ENCODE measurements around the gene PDE4B.
"Not testable (repeated sequence)": the region's sequence is repeated elsewhere in the genome, so short reads cannot be mapped to it uniquely, and the experiment has no call there.

Gene PDE4B

DNA sequence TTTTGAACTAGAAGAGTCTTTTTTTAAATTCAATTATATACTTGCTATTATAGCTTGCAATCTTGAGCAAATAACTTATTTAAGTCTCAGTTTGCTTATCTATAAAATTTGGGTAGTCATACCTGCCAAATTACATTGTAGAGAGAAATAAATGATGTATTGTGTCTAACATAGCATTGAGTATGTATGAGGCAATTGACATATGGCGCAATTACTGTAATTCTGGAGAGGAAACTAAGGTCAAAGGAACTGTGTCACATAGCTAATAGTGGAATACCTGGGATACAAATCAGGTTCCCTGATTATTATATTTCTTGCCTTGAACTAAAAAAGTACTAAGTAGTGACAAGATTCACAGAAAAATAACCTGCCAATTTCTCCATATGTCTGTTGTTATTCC is 302.5 kb downstream of the PDE4B start:
- H3K4me1 Mint-ChIP-seq, result no peaks in the 10 kb centered on the region
- no peak for ATAC-seq
- no peaks in the 10 kb centered on the region for H3K36me3 Mint-ChIP-seq
- no peak for DNase-seq (ENCODE audit: low spot score in 2 of 2)
- no peaks in the 10 kb centered on the region for H3K9me3 Mint-ChIP-seq
- H3K27ac Mint-ChIP-seq, result no peak overlapping the region
- H3K4me3 Mint-ChIP-seq, result no peak overlapping the region

DNA sequence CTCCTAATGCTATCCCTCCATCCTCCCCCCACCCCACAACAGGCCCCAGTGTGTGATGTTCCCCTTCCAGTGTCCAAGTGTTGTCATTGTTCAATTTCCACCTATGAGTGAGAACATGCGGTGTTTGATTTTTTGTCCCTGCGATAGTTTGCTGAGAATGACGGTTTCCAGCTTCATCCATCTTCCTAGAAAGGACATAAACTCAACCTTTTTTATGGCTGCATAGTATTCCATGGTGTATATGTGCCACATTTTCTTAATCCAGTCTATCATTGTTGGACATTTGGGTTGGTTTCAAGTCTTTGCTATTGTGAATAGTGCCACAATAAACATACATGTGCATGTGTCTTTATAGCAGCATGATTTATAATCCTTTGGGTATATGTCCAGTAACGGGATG is 308.3 kb downstream of the PDE4B start:
- not testable (repeated sequence) for DNase-seq (ENCODE audit: low spot score in 2 of 2); H3K27ac Mint-ChIP-seq; ATAC-seq; H3K4me1 Mint-ChIP-seq; H3K36me3 Mint-ChIP-seq; H3K9me3 Mint-ChIP-seq; H3K4me3 Mint-ChIP-seq

DNA sequence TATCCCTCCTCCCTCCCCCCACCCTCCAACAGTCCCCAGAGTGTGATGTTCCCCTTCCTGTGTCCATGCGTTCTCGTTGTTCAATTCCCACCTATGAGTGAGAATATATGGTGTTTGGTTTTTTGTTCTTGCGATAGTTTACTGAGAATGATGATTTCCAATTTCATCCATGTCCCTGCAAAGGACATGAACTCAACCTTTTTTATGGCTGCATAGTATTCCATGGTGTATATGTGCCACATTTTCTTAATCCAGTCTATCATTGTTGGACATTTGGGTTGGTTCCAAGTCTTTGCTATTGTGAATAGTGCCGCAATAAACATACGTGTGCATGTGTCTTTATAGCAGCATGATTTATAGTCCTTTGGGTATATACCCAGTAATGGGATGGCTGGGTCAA is 311.4 kb downstream of the PDE4B start:
- H3K27ac Mint-ChIP-seq; H3K4me3 Mint-ChIP-seq; DNase-seq (ENCODE audit: low spot score in 2 of 2); H3K36me3 Mint-ChIP-seq; H3K4me1 Mint-ChIP-seq; H3K9me3 Mint-ChIP-seq; ATAC-seq: not testable (repeated sequence)

DNA sequence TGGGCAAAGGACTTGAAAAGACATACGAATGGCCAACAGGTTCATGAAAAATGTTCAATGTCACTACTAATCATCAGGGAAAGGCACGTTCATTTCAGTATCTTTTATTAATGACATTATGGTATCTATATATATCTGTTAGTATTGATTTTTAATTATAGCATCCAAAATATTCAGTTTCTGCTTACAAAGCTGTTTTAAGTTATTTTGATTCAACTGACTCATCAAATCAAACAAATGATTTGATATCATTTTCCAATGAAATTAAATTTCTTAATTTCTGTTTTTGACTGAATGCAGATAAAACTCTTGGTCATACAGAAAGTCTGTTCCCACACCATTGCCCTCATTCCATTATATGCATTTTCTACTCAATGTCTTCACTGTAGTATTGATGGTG is 315.9 kb downstream of the PDE4B start:
- no peak overlapping the region for H3K4me3 Mint-ChIP-seq
- no peaks in the 10 kb centered on the region for H3K36me3 Mint-ChIP-seq
- no peaks in the 10 kb centered on the region for H3K4me1 Mint-ChIP-seq
- no peak overlapping the region for H3K27ac Mint-ChIP-seq
- H3K9me3 Mint-ChIP-seq, result no peaks in the 10 kb centered on the region
- ATAC-seq (no peak), DNase-seq (ENCODE audit: low spot score in 2 of 2) (no peak)

DNA sequence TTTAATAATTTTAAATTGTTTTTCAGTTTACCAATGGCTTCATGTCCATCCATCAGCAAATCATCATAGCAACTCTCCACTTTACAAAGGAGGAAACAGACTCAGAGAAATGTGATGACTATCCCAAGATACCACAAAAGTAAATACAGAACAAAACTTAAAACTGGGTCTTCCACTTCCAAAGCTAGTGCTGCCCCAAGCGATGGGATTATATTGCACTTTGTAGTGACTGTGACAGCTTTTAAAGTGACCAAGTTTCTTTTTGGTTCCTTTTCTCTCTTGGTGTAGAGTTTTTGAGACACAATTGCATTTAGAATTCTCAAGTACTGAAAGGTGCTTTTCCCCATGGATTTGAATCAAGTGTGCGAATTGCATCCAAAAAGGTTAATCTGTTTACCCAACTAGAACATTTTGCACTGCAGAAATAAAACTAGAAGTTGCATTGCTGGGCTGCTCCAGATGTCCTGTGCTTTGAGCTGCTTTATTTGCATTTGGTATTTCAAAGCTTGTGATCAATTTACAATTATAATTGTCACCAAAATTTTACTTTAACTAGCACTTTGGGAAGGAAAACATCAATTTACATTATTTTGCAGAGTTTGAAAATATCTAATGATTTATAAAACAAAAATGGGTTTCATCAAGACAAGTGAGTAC is 320.2 kb downstream of the PDE4B start:
- Mint-ChIP-seq H3K4me3 (no peak overlapping the region), H3K4me1 (no peaks in the 10 kb centered on the region), H3K36me3 (no peaks in the 10 kb centered on the region), H3K9me3 (no peaks in the 10 kb centered on the region), H3K27ac (no peak overlapping the region)
- DNase-seq (ENCODE audit: low spot score in 2 of 2) (no peak), ATAC-seq (no peak)

DNA sequence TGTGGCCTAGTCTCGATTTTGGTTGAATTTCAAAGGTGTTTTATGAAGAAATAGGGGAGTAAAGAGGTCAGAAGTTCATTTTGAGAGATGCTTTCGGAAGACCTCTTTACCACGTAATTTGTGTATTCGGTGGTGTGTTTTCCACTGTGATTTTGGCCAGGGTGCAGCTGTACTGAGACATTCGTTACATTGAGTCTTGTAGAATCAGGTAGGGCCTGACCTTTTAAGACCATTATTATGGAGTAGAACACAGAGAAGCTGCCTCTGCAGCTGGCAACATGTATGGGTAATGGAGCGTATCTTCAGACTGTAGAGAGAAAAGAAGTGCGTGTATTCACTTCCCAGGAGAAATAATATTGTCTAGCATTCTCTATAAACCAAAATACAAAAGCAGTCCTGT is 326.5 kb downstream of the PDE4B start:
- ATAC-seq, result no peak
- H3K27ac Mint-ChIP-seq, result no peak overlapping the region
- H3K4me3 Mint-ChIP-seq, result no peak overlapping the region
- H3K9me3 Mint-ChIP-seq, result no peaks in the 10 kb centered on the region
- no peak for DNase-seq (ENCODE audit: low spot score in 2 of 2)
- no peaks in the 10 kb centered on the region for H3K4me1 Mint-ChIP-seq
- no peaks in the 10 kb centered on the region for H3K36me3 Mint-ChIP-seq

DNA sequence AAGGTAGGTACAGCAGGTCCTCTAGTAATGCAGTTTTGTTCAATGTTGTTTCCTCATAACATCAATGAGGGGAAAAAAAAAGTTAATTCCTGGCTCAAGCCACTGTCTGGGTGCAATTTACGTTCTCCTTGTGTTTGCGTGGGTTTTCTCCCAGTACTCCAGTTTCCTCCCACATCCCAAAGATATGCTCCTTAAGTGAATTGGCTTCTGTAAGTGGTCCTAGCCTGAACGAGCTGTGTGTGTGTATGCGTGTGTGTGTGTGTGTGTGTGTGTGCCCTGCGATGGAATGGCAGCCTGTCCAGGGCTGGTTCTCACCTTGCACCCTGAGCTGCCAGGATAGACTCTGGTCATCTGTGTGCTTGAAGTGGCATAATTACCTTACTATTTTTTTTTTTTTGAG is 332.0 kb downstream of the PDE4B start:
- ATAC-seq, result no peak

DNA sequence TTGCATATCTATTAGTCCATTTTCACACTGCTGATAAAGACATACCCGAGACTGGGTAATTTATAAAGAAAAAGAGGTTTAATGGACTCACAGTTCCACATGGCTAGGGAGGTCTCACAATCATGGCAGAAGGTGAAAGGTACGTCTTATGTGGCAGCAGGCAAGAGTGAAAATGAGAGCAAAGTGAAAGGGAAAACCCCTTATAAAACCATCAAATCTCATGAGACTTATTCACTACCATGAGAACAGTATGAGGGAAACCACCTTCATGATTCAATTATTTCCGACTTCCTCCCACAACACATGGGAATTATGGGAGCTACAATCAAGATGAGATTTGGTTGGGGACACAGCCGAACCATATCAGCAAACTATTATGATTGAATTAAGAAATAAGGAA is 335.9 kb downstream of the PDE4B start:
- DNase-seq (ENCODE audit: low spot score in 2 of 2); H3K9me3 Mint-ChIP-seq; H3K4me1 Mint-ChIP-seq; H3K27ac Mint-ChIP-seq; H3K4me3 Mint-ChIP-seq; H3K36me3 Mint-ChIP-seq: not testable (repeated sequence)
- peak; percentile 61 for ATAC-seq

More for the DNA sequence above, 332.0 kb downstream of the PDE4B start:
- no peaks in the 10 kb centered on the region for H3K9me3 Mint-ChIP-seq
- H3K4me1 Mint-ChIP-seq, result no peaks in the 10 kb centered on the region
- no peak overlapping the region for H3K27ac Mint-ChIP-seq
- no peak for DNase-seq (ENCODE audit: low spot score in 2 of 2)
- H3K4me3 Mint-ChIP-seq, result no peak overlapping the region
- no peaks in the 10 kb centered on the region for H3K36me3 Mint-ChIP-seq

DNA sequence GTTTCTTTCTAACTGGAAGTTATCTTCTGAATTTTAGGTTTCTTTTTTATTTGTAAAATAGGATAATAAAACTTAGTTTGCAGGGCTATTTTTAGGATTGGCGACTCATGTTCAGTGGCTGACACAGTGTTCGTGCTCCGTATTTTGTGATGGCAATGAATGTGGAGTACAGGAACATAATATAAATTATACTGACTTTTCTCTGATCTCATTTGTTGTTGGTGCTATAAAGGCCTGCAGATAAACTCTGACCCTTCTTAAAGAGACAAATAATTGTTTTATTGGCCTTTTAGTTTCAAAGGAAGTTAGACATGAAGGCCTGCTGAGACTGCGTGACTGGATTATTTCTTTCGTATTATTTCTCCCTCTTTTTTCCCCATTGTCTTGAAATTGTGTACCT is 339.6 kb downstream of the PDE4B start:
- Mint-ChIP-seq H3K36me3 (no peaks in the 10 kb centered on the region), H3K9me3 (no peaks in the 10 kb centered on the region), H3K4me1 (peaks cover 8% of the 10 kb centered on the region), H3K4me3 (no peak overlapping the region), H3K27ac (no peak overlapping the region)
- DNase-seq (ENCODE audit: low spot score in 2 of 2) (no peak), ATAC-seq (no peak)

DNA sequence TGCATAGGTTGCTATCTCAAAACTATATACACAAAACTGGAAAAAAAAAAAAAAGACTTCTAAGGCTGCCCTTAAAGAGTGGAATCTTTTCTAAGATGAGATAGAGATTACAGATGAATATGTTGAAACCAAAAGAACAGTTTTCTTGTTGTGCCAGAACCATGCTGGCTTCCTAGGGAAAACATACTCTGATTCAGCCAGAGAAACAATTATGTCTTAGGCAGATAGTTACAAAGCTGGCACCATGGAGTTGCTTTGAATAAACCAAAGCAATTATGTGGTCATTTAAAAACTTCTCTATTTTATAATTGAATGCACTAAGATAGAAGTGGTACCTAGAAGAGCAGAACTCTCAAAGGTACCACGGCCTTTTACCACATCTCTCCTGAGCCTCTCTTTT is 341.3 kb downstream of the PDE4B start:
- H3K36me3 Mint-ChIP-seq, result no peaks in the 10 kb centered on the region
- no peak for DNase-seq (ENCODE audit: low spot score in 2 of 2)
- ATAC-seq, result no peak
- H3K4me1 Mint-ChIP-seq, result peaks cover 8% of the 10 kb centered on the region
- no peak overlapping the region for H3K4me3 Mint-ChIP-seq
- H3K9me3 Mint-ChIP-seq, result no peaks in the 10 kb centered on the region
- H3K27ac Mint-ChIP-seq, result no peak overlapping the region

DNA sequence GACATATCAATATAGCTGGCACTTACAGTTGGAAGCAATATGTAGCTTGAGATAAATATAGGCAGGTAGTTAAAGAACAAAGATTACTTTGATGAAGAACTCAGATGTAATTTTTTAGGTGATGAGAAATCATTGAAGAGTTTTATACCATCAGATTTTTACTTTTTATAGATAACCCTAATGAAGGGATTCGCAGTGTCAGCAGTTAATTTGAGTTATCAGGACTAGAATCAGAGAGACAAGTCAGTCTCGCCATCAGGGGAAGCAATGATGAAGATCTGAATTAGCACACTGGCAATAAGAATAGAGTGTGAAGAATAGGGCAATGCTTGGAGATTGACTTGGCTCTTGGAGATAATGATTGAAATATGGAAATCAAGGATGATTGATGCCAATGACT is 342.5 kb downstream of the PDE4B start:
- H3K36me3 Mint-ChIP-seq, result no peaks in the 10 kb centered on the region
- H3K4me3 Mint-ChIP-seq, result no peak overlapping the region
- peaks cover 8% of the 10 kb centered on the region for H3K4me1 Mint-ChIP-seq
- DNase-seq (ENCODE audit: low spot score in 2 of 2) (no peak), ATAC-seq (no peak)
- no peak overlapping the region for H3K27ac Mint-ChIP-seq
- H3K9me3 Mint-ChIP-seq, result no peaks in the 10 kb centered on the region

DNA sequence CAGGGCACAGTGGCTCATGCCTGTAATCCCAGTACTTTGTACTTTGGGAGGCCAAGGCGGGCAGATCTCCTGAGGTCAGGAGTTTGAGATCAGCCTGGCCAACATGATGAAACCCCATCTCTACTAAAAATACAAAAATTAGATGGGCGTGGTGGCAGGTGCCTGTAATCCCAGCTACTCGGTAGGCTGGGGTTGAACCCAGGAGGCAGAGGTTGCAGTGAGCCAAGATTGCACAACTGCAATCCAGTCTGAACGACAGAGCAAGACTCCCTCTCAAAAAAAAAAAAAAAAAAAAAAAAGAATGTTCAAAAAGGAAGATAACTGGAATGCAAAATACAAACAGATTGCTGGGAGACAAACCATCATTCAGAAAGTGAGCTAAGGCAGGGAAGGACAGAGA is 343.7 kb downstream of the PDE4B start:
- not testable (repeated sequence) for ATAC-seq; H3K4me1 Mint-ChIP-seq; H3K4me3 Mint-ChIP-seq; H3K9me3 Mint-ChIP-seq; H3K27ac Mint-ChIP-seq; DNase-seq (ENCODE audit: low spot score in 2 of 2); H3K36me3 Mint-ChIP-seq

DNA sequence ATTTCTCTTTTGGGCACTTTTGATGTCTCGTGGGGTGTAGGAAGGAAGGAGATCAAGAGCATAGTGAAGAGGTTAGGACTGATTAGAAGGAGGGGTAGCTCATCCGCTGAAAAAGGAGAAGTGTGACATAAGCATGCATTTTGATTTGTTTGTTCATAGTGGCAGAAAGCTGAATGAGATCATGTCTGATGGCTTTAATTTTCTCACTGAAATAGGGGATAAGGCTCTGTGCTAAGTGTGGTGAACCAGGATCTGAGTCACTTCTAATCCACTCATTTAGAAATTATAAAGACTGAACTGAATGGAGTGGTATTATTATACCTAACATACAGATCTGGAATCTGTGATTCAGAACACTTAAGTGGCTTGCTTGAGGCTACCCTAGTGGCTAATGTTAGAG is 344.5 kb downstream of the PDE4B start:
- Mint-ChIP-seq H3K4me1 (peaks cover 8% of the 10 kb centered on the region), H3K9me3 (no peaks in the 10 kb centered on the region), H3K27ac (no peak overlapping the region), H3K36me3 (no peaks in the 10 kb centered on the region), H3K4me3 (no peak overlapping the region)
- no peak for DNase-seq (ENCODE audit: low spot score in 2 of 2)
- ATAC-seq, result peak; percentile 98

DNA sequence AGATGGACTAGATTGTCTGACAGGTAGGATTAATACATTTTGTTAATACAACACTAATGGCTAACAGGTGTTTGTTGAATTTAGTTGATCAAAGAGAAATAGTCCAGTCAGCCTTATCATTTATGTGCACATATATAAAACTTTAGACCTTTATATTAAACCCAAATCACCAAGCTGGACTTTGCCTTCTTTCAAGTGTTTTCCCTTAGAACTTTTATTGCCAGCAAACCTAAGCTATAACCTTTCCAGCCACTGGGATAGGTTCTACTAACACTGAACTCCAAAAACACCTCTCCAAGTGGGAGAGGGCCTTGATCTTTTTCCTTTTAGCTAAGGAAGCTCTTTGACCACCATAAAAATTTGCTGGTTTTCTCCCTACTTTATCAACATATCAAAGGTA is 345.9 kb downstream of the PDE4B start:
- peaks cover 8% of the 10 kb centered on the region for H3K4me1 Mint-ChIP-seq
- no peaks in the 10 kb centered on the region for H3K9me3 Mint-ChIP-seq
- H3K27ac Mint-ChIP-seq, result no peak overlapping the region
- no peaks in the 10 kb centered on the region for H3K36me3 Mint-ChIP-seq
- H3K4me3 Mint-ChIP-seq, result no peak overlapping the region
- DNase-seq (ENCODE audit: low spot score in 2 of 2) (no peak), ATAC-seq (no peak)

DNA sequence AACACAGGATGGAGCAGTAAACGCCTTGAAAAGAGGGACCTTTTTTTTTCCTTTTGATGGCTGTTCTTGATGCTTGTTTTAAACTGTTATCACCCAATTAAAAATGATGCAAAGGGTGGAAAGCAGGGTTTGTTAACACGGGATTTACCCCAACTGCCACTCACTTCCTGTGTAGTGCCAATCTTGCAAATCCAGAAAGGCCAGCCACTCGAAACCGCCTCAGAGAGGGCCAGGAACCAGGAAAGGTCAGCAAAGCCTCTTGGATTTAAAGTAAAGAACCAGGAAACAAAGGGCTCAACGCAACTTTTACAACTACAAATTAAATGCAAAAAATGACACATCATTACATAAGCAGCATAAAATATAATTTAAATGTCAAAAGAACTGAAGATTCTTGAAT is 347.4 kb downstream of the PDE4B start:
- peaks cover 8% of the 10 kb centered on the region for H3K4me1 Mint-ChIP-seq
- no peaks in the 10 kb centered on the region for H3K36me3 Mint-ChIP-seq
- H3K27ac Mint-ChIP-seq, result no peak overlapping the region
- DNase-seq (ENCODE audit: low spot score in 2 of 2) (no peak), ATAC-seq (no peak)
- H3K9me3 Mint-ChIP-seq, result no peaks in the 10 kb centered on the region
- H3K4me3 Mint-ChIP-seq, result no peak overlapping the region

DNA sequence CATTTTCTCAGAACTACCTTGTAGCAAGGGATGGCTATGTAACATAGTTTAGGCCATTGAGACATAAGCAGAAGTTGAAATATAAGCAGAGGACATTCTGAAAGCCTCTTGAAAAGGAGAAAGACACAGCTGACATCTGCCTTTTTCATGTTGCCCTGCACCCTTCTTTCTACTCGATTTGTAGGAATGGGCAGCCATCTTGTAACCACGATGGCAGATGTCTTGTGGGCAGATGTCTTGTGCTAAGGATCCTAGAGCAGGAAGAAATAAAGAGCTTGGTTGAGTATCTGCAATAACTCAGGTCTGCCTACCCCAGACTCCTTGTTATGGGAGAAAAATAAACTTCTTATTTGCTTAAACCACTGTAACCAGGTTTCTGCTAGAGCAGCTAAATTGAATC is 351.0 kb downstream of the PDE4B start:
- no peaks in the 10 kb centered on the region for H3K36me3 Mint-ChIP-seq
- ATAC-seq, result no peak
- H3K9me3 Mint-ChIP-seq, result no peaks in the 10 kb centered on the region
- H3K4me1 Mint-ChIP-seq, result no peaks in the 10 kb centered on the region
- H3K27ac Mint-ChIP-seq, result no peak overlapping the region
- DNase-seq (ENCODE audit: low spot score in 2 of 2), result no peak
- no peak overlapping the region for H3K4me3 Mint-ChIP-seq

DNA sequence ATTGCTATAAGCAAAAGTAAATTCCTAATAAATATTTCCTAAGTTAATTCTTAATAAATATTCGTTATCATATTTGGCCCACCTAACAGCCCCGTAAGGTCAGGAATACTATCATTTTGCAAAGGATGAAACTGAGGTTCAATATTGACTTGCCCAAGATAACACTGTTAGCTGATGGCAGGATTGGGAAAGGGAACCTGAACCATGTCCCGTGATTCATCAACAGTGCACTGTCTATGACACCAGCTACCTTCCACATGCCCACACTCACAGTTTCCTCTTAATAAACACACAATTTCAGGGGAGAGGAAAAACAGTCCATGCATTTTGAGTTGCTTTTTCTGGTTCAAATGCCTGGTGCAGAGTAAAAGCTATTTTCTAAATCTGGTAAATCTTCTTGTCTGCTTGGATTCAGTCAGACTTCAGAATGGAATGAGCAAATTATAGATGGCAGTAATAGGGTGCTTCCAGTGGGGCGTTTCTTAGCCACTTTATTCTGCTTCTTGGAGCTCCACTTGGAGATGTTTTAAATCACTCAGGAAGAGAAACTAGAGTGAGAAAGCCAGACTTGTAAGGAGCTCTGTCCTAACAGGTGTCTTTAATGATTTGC is 354.6 kb downstream of the PDE4B start:
- H3K36me3 Mint-ChIP-seq, result no peaks in the 10 kb centered on the region
- ATAC-seq, result no peak

More for the DNA sequence above, 354.6 kb downstream of the PDE4B start:
- no peak for DNase-seq (ENCODE audit: low spot score in 2 of 2)
- Mint-ChIP-seq H3K4me1 (no peaks in the 10 kb centered on the region), H3K27ac (no peak overlapping the region), H3K9me3 (no peaks in the 10 kb centered on the region), H3K4me3 (no peak overlapping the region)

All from stimulated activated effector memory CD8-positive, alpha-beta T cell treated with anti-CD3 and anti-CD28 coated beads, Interleukin-12 subunit alpha, Interleukin-12 subunit beta, amount 100 ng/mL, for 72 hours (primary cell).